Measurements from ENCODE around the gene ABCG4. TPM values are rescaled to one million over a fixed set of nuclear protein-coding genes. Genes with fewer than 3 reads are reported as not detected.

ABCG4 gene
- total RNA-seq, 1 experiment from 2014 or later, result 1.9 TPM

DNA sequence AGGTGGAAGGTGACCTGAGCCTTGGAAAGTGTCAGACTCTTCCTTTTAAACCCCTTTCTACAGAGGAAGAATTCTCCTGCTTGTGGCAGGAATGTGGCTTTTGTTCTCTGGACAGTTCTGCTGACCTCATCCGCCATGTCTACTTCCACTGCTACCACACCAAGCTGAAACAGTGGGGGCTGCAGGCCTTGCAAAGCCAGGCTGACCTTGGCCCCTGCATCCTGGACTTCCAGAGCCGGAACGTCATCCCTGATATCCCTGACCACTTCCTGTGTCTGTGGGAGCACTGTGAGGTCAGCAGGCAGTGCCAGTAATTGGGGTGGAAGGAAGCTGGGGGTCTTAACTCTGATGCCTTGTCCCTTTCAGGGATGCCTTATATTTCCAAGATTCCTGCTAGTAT, 18.2 kb upstream of the ABCG4 start:
- TF ChIP-seq POLR2A (IDR thresholded peaks at IDR 0.05; ENCODE audit: borderline replicate concordance, extremely low read depth, insufficient read depth, insufficient read length) (no peak), SP1 (IDR thresholded peaks at IDR 0.05; ENCODE audit: low read depth) (no peak), ZFX (IDR thresholded peaks at IDR 0.05) (no peak), SIN3A (IDR thresholded peaks at IDR 0.05; ENCODE audit: low read depth) (no peak), ELF1 (IDR thresholded peaks at IDR 0.05; ENCODE audit: borderline replicate concordance, low read depth) (no peak), JUND (IDR thresholded peaks at IDR 0.05) (no peak), CBX3 (IDR thresholded peaks at IDR 0.05; ENCODE audit: low read depth) (no peak), EZH2phosphoT487 (IDR thresholded peaks at IDR 0.05; ENCODE audit: borderline replicate concordance) (no peak), POLR2AphosphoS5 (IDR thresholded peaks at IDR 0.05; ENCODE audit: low read depth, low read length) (no peak)
- TF ChIP-seq, protein P1, sequence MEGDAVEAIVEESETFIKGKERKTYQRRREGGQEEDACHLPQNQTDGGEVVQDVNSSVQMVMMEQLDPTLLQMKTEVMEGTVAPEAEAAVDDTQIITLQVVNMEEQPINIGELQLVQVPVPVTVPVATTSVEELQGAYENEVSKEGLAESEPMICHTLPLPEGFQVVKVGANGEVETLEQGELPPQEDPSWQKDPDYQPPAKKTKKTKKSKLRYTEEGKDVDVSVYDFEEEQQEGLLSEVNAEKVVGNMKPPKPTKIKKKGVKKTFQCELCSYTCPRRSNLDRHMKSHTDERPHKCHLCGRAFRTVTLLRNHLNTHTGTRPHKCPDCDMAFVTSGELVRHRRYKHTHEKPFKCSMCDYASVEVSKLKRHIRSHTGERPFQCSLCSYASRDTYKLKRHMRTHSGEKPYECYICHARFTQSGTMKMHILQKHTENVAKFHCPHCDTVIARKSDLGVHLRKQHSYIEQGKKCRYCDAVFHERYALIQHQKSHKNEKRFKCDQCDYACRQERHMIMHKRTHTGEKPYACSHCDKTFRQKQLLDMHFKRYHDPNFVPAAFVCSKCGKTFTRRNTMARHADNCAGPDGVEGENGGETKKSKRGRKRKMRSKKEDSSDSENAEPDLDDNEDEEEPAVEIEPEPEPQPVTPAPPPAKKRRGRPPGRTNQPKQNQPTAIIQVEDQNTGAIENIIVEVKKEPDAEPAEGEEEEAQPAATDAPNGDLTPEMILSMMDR (IDR thresholded peaks at IDR 0.05 in 2 of 3, conservative IDR thresholded peaks at IDR 0.05 in 1 of 3; ENCODE audit: borderline replicate concordance in 1 of 3, insufficient read depth in 1 of 3, low read depth in 2 of 3, low read length in 2 of 3), result no peak
- TF ChIP-seq, protein P2, sequence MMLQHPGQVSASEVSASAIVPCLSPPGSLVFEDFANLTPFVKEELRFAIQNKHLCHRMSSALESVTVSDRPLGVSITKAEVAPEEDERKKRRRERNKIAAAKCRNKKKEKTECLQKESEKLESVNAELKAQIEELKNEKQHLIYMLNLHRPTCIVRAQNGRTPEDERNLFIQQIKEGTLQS (IDR thresholded peaks at IDR 0.05), result no peak
- TF ChIP-seq, protein P3, sequence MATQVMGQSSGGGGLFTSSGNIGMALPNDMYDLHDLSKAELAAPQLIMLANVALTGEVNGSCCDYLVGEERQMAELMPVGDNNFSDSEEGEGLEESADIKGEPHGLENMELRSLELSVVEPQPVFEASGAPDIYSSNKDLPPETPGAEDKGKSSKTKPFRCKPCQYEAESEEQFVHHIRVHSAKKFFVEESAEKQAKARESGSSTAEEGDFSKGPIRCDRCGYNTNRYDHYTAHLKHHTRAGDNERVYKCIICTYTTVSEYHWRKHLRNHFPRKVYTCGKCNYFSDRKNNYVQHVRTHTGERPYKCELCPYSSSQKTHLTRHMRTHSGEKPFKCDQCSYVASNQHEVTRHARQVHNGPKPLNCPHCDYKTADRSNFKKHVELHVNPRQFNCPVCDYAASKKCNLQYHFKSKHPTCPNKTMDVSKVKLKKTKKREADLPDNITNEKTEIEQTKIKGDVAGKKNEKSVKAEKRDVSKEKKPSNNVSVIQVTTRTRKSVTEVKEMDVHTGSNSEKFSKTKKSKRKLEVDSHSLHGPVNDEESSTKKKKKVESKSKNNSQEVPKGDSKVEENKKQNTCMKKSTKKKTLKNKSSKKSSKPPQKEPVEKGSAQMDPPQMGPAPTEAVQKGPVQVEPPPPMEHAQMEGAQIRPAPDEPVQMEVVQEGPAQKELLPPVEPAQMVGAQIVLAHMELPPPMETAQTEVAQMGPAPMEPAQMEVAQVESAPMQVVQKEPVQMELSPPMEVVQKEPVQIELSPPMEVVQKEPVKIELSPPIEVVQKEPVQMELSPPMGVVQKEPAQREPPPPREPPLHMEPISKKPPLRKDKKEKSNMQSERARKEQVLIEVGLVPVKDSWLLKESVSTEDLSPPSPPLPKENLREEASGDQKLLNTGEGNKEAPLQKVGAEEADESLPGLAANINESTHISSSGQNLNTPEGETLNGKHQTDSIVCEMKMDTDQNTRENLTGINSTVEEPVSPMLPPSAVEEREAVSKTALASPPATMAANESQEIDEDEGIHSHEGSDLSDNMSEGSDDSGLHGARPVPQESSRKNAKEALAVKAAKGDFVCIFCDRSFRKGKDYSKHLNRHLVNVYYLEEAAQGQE (IDR thresholded peaks at IDR 0.05; ENCODE audit: low read depth), result no peak
- Histone ChIP-seq H3K27ac (ENCODE audit: low read depth, low read length) (no peak overlapping the region), H3K4me3 (replicated peaks in 1 of 2; ENCODE audit: low read depth in 1 of 2, low read length in 2 of 2) (no peak overlapping the region), H3K9me3 (ENCODE audit: control insufficient read depth in 1 of 2, insufficient read depth in 1 of 2, low read depth in 1 of 2, low read length in 2 of 2) (no peaks in the 10 kb centered on the region), H3K4me2 (ENCODE audit: low read length) (no peak overlapping the region), H4K20me1 (ENCODE audit: insufficient read depth) (no peaks in the 10 kb centered on the region), H3K79me2 (ENCODE audit: insufficient read depth, low read length) (no peaks in the 10 kb centered on the region), H3K36me3 (ENCODE audit: control insufficient read depth in 1 of 2, insufficient read depth in 2 of 2, low read length in 2 of 2) (peaks cover 18 to 26% of the 10 kb centered on the region in 2 experiments), H3K27me3 (ENCODE audit: insufficient read depth, low read length) (no peaks in the 10 kb centered on the region), H3K9me2 (ENCODE audit: insufficient read depth) (no peaks in the 10 kb centered on the region), H3K4me1 (ENCODE audit: control insufficient read depth in 1 of 2, insufficient read depth in 2 of 2, low read length in 2 of 2) (peaks cover 7 to 17% of the 10 kb centered on the region in 2 experiments), H3K9ac (ENCODE audit: low read length) (no peak overlapping the region), H2AFZ (ENCODE audit: low read depth, low read length, poor library complexity, severe bottlenecking) (no peak overlapping the region)
- ATAC-seq, result no peak
- POLR2A ChIA-PET, result no interaction called here
- RAD21 ChIA-PET (ENCODE audit: low non-redundant PET in 1 of 2, low total read pairs in 2 of 2, uncharacterized antibody in 2 of 2, unreplicated experiment in 2 of 2), result no interaction called here
- CTCF ChIA-PET, result no interaction called here
- no peak for DNase-seq (ENCODE audit: low read depth, low spot score)
- no TSS peak for BruUV-seq (replicated peaks)
- intact Hi-C loops (cut with micrococcal nuclease), result no loop called here
